ENCODE measurements around the gene CHAF1B.

CHAF1B gene

DNA sequence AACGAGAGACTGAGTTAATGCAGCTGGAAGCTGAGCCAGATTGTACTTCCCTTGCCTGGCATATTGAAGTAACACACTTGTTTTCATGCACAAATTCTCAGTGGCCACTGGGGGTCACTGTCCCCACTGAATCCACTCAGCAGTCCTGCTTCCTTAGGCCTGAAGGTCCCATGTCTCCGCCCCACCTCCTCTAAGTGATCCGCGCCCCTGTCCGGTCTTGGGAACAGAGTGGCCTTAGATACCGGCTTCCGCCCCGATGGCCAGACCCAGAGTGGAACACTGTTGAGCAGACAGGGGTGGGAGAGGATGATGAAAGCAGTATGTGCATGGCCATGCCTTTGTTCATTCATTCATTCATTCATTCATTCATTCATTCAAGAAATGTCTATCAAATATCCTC, 34.8 kb downstream of the CHAF1B start:
- peak; percentile 90 for FAIRE-seq
- peak; percentile 73 for DNase-seq (ENCODE audit: insufficient read length)
- TF ChIP-seq POLR2AphosphoS5 (IDR thresholded peaks at IDR 0.05; ENCODE audit: low read depth, low read length): no peak
- no peak for TF ChIP-seq TAF1 (IDR thresholded peaks at IDR 0.05; ENCODE audit: borderline replicate concordance, low read depth, low read length)
- no peak for TF ChIP-seq POLR2A (IDR thresholded peaks at IDR 0.05; ENCODE audit: low read depth, low read length)

- no peak for TF ChIP-seq POLR2AphosphoS5 (IDR thresholded peaks at IDR 0.05; ENCODE audit: low read depth, low read length)
- no peak for TF ChIP-seq TAF1 (IDR thresholded peaks at IDR 0.05; ENCODE audit: borderline replicate concordance, low read depth, low read length)
- TF ChIP-seq POLR2A (IDR thresholded peaks at IDR 0.05; ENCODE audit: low read depth, low read length): no peak
- DNase-seq (ENCODE audit: insufficient read length) (no peak), FAIRE-seq (no peak)
Measured at GRCh38 chr21:36420571-36421339, 35.6 kb downstream of the CHAF1B start.

GRCh38 chr21:36422279-36423098, 37.3 kb downstream of the CHAF1B start:
- FAIRE-seq: no peak
- TF ChIP-seq POLR2AphosphoS5 (IDR thresholded peaks at IDR 0.05; ENCODE audit: low read depth, low read length) (no peak), TAF1 (IDR thresholded peaks at IDR 0.05; ENCODE audit: borderline replicate concordance, low read depth, low read length) (no peak), POLR2A (IDR thresholded peaks at IDR 0.05; ENCODE audit: low read depth, low read length) (no peak)
- peak; percentile 66 for DNase-seq (ENCODE audit: insufficient read length)

GRCh38 chr21:36423771-36424433, 38.7 kb downstream of the CHAF1B start:
- TF ChIP-seq TAF1 (IDR thresholded peaks at IDR 0.05; ENCODE audit: borderline replicate concordance, low read depth, low read length) (no peak), POLR2AphosphoS5 (IDR thresholded peaks at IDR 0.05; ENCODE audit: low read depth, low read length) (no peak), POLR2A (IDR thresholded peaks at IDR 0.05; ENCODE audit: low read depth, low read length) (no peak)
- DNase-seq (ENCODE audit: insufficient read length): no peak
- no peak for FAIRE-seq

DNA sequence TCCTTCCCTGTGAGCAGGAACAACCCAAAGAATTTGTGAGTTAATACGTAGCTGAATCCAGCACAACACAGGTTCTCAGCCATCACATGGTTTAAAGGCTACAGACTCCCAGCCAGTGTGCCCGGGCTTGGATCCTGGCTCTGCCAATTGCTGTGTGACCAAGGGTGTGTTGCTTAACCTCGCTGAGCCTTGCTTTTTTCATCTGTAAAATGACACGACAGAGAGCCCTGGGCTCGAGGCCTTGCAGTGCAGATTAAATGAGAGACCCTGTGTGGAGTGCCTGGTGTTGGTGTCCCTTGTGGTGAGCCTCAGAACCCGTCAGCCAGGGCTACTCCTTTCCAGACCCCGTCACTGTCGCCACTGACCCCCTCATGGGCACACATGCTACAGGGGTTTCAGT, 39.4 kb downstream of the CHAF1B start:
- TF ChIP-seq TAF1 (IDR thresholded peaks at IDR 0.05; ENCODE audit: borderline replicate concordance, low read depth, low read length): no peak
- TF ChIP-seq POLR2AphosphoS5 (IDR thresholded peaks at IDR 0.05; ENCODE audit: low read depth, low read length): no peak
- TF ChIP-seq POLR2A (IDR thresholded peaks at IDR 0.05; ENCODE audit: low read depth, low read length): no peak

GRCh38 chr21:36425286-36425685, 40.1 kb downstream of the CHAF1B start:
- FAIRE-seq (no peak), DNase-seq (ENCODE audit: insufficient read length) (no peak)

More for the DNA sequence above, 39.4 kb downstream of the CHAF1B start:
- DNase-seq (ENCODE audit: insufficient read length) (no peak), FAIRE-seq (no peak)

DNA sequence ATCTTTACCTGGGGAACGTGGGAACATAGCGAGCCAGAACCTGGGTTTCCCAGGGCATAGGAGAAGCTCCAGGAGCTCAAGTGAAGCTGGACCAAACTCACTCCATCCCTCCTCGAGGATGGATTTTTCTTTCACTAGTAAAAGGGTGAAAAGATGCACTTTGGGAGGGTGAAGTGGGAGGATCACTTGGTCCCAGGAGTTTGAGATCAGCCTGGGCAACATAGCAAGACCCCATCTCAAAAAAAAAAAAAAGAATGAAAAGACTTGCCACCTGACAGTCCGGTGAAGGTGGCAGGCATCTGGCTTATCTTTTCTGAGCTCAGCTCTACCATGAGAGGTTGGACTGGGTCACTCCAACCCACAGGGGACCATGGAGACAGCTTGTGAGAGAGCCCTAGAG, 42.3 kb downstream of the CHAF1B start:
- FAIRE-seq: no peak

More at GRCh38 chr21:36425286-36425685, 40.1 kb downstream of the CHAF1B start:
- TF ChIP-seq POLR2AphosphoS5 (IDR thresholded peaks at IDR 0.05; ENCODE audit: low read depth, low read length): no peak
- no peak for TF ChIP-seq TAF1 (IDR thresholded peaks at IDR 0.05; ENCODE audit: borderline replicate concordance, low read depth, low read length)
- TF ChIP-seq POLR2A (IDR thresholded peaks at IDR 0.05; ENCODE audit: low read depth, low read length): no peak

DNA sequence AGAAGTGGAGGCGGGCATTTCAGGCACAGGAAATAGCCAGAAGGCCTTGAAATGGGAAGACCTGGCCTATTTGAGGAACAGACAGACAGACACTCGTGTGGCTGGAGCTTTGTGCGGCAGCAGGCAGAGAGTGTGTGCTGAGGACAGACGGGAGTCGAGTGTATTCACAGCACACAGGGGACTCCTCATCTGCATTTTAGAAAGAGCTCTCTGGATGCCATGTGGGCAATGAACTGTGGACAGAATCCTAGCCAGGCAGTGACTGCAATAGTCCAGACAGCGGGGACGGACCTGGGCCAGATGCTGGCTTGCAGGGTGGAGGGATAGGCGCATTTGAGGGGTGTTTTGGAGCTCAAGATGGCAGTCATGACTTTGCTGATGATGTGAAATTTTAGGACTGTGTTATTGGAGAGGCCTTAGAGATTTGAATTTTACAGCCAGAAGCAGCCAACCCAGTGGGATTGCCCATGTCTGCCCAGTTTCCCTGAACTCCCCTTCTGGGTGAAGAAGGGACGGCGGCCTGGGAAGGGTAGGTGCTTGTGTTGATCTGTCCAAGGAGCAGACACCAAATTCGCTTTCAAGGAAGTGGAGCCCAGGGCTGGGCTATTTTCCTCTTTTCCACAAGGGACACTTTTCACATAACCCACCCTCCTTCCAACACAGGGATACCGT, 43.7 kb downstream of the CHAF1B start:
- no peak for DNase-seq (ENCODE audit: insufficient read length)
- no peak for FAIRE-seq
- TF ChIP-seq POLR2A (IDR thresholded peaks at IDR 0.05; ENCODE audit: low read depth, low read length) (no peak), TAF1 (IDR thresholded peaks at IDR 0.05; ENCODE audit: borderline replicate concordance, low read depth, low read length) (no peak), POLR2AphosphoS5 (IDR thresholded peaks at IDR 0.05; ENCODE audit: low read depth, low read length) (no peak)

More for the DNA sequence above, 42.3 kb downstream of the CHAF1B start:
- no peak for DNase-seq (ENCODE audit: insufficient read length)
- TF ChIP-seq TAF1 (IDR thresholded peaks at IDR 0.05; ENCODE audit: borderline replicate concordance, low read depth, low read length) (no peak), POLR2AphosphoS5 (IDR thresholded peaks at IDR 0.05; ENCODE audit: low read depth, low read length) (no peak), POLR2A (IDR thresholded peaks at IDR 0.05; ENCODE audit: low read depth, low read length) (no peak)

DNA sequence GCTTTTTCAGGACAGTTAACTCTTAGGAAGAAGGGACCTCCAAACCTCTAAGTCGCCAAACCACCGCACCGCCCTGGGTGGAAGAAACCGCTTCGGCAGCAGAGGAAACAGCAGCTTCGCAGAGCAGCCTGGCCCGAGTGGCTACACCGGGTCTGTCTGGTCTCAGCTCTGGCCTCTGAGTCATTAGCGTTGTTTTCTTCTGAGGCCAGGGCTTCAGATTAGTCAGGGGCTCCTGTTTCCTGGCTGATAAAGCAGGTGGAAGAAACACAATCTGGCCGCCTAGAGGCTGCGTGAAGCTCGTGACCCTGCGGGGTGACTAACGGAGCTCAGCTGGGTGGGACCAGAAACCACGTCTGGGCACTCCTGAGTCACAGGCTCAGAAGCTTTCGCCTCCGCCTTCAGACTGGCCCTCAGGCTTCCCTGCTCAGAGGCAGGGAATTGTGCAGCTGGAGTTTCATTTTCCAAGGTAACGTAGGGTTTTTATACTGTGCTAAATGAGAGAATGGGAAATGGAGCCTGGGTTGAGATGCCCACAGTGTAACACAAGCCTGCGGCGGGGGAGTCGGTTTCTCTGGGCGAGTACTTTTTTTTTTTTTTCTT, 44.9 kb downstream of the CHAF1B start:
- FAIRE-seq (peak; percentile 97), DNase-seq (ENCODE audit: insufficient read length) (peak; percentile 74)
- TF ChIP-seq POLR2AphosphoS5 (IDR thresholded peaks at IDR 0.05; ENCODE audit: low read depth, low read length) (peak; percentile 68), TAF1 (IDR thresholded peaks at IDR 0.05; ENCODE audit: borderline replicate concordance, low read depth, low read length) (peak; percentile 9; the same call in 1 of the 2 replicates), POLR2A (IDR thresholded peaks at IDR 0.05; ENCODE audit: low read depth, low read length) (peak; percentile 64)

GRCh38 chr21:36430841-36431240, 45.6 kb downstream of the CHAF1B start:
- FAIRE-seq: no peak
- TF ChIP-seq POLR2A (IDR thresholded peaks at IDR 0.05; ENCODE audit: low read depth, low read length) (no peak), TAF1 (IDR thresholded peaks at IDR 0.05; ENCODE audit: borderline replicate concordance, low read depth, low read length) (no peak), POLR2AphosphoS5 (IDR thresholded peaks at IDR 0.05; ENCODE audit: low read depth, low read length) (no peak)
- no peak for DNase-seq (ENCODE audit: insufficient read length)

Measured in GM12892 (cell line).